Astrocyte of the hippocampus (primary cell): Measurements from ENCODE around the gene IRGM.
"Not testable (repeated sequence)": the region's sequence is repeated elsewhere in the genome, so short reads cannot be mapped to it uniquely, and the experiment has no call there.

Experiments
- DNase-seq: peaks from one replicate; pipeline ENCODE4 v3.0.0; 2011; ENCODE audit warnings: low read depth, low spot score

IRGM gene, protein sequence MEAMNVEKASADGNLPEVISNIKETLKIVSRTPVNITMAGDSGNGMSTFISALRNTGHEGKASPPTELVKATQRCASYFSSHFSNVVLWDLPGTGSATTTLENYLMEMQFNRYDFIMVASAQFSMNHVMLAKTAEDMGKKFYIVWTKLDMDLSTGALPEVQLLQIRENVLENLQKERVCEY

GRCh38 chr5:150846308-150846653 lies at the start of gene IRGM:
IRGM (plus strand) TSS chr5:150846521; CDS start chr5:150848124, 1,603 bp downstream.
- not testable (repeated sequence) for DNase-seq

DNA sequence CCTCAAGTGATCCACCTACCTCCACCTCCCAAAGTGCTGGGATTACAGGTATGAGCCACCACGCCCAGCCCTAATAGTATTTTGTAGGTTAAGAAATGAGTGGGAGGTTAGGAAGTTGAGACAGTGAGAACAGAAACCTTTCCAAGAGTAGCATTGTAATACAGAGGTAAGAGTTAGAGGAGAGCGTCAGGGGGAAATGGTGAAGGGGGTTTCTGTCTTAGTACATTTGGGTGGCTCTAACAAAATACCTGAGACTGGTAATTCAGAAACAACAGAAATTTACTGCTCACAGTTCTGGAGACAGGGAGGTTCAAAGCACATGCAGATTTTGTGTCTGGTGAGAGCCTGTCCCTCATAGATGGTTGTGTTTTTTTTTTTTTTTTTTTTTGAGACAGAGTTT lies 48.9 kb upstream of the IRGM start:
- DNase-seq = no peak

GRCh38 chr5:150801117-150801927 lies 45.0 kb upstream of the IRGM start:
- DNase-seq = peak; percentile 81

- no peak for DNase-seq
Measured at GRCh38 chr5:150804388-150804787, 41.9 kb upstream of the IRGM start.

GRCh38 chr5:150809363-150809762 lies 37.0 kb upstream of the IRGM start:
- DNase-seq = no peak

- DNase-seq = no peak
Measured at GRCh38 chr5:150815010-150815409, 31.3 kb upstream of the IRGM start.

GRCh38 chr5:150816946-150817345 lies 29.4 kb upstream of the IRGM start:
- no peak for DNase-seq

GRCh38 chr5:150829744-150830143 lies 16.6 kb upstream of the IRGM start:
- DNase-seq = no peak

DNA sequence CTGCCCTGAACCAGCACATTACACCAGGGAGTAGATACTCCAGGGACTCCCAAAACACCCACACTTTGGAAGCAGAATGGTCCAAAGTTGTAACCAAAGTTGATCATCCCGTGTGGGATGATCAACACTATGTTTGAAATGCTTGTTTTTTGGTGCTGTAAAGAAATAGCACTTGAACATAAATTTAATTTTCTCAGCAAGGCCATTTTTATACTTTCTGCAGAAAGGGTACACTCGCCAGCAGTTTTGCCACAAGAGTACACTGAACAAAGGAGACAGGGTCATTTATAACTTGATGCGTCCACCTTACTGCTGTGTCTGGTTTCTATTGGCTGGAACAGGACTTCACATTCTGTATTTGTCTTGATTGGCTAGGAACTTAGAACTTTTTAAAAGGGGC lies 14.5 kb upstream of the IRGM start:
- not testable (repeated sequence) for DNase-seq

GRCh38 chr5:150836064-150836463 lies 10.3 kb upstream of the IRGM start:
- DNase-seq = no peak

GRCh38 chr5:150836703-150837102 lies 9.6 kb upstream of the IRGM start:
- no peak for DNase-seq

GRCh38 chr5:150845185-150845859 lies 999 bp upstream of the IRGM start:
- DNase-seq = not testable (repeated sequence)

- DNase-seq = peak; percentile 87
Measured at GRCh38 chr5:150846654-150847333, 473 bp downstream of the IRGM start.

GRCh38 chr5:150847334-150847695 lies 994 bp downstream of the IRGM start:
- no peak for DNase-seq

- no peak for DNase-seq
Measured at GRCh38 chr5:150848271-150848670, 1.9 kb downstream of the IRGM start.

DNA sequence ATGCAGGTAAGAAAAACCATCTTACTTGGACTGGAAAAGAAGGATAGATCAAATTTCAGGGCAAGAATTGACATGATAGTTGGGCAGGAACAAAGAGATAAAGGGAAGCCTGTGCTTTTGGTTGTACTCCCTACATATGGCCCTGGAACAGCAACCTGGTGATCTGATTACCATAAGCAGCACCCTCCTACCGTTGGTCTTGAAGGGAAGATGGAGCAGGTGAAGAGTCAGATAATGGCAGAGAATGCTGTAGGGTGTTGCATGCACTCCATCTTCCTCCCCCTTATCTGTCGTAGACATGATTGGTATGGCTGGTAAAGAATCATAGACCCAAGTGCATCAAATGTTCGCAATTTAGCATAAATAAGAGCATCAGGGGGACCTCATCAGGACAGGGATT lies 4.7 kb downstream of the IRGM start:
- no peak for DNase-seq

DNA sequence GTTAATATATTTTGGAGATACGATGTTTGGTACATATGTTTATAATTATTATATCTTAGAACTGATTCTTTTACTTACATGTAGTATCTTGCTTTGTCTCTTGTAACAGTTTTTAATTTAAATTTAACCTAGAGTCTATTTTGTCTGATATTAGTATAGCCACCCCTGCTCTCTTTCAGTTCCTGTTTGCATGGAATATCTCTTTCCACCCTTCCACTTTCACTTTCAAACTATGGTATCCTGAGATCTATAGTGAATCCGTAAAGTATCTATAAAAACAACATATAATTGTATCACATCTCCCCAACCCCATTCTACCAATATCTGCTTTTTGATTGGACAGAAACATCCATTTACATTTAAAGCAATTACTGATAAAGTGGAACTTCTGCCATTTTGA lies 7.2 kb downstream of the IRGM start:
- DNase-seq = no peak

GRCh38 chr5:150856700-150857099 lies 10.4 kb downstream of the IRGM start:
- DNase-seq = not testable (repeated sequence)

DNA sequence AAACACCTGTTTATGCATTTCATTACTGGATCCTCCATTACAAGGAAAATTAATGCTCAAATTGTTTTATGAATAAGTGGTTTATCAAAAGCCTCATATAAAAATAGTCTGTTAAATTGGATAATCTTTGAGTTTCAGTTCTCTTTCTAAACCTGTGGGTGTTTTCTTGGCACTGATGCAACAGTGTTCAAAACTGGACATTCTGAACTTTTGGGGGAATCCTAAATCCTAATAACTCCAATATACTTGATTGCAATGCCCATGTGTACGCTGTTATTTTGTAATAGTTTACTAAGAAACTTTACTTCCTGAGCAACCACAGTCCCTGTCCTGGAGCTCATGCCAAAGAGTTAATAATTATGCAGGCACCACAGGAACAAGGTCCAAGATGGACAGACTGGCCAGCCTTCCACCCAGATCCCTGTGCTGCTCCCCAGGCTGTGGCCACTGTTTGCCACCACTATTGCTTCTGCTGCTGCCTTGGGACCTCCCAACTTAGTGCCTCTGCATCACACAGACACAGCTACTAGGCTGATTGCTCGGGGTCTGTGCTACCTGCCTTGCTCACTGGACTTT lies 14.0 kb downstream of the IRGM start:
- no peak for DNase-seq

GRCh38 chr5:150862070-150862469 lies 15.7 kb downstream of the IRGM start:
- DNase-seq = no peak

- DNase-seq = peak; percentile 4
Measured at GRCh38 chr5:150879358-150879757, 33.0 kb downstream of the IRGM start.
